Heart left ventricle (tissue), 16 donors: ENCODE results near the gene CCP110. TPM values are rescaled to one million over a fixed set of nuclear protein-coding genes. Genes with fewer than 3 reads are reported as not detected.
A peak's percentile ranks its signal among the peaks of the same experiment; 100 is the strongest.

Source experiments
- ATAC-seq, 4 donors: fragments of 200-7000 bp; cut with Tn5 transposase; one replicate each; pipeline ENCODE4 v1.9.1; 2020 to 2022; ENCODE audit warnings: moderate library complexity in 4 of 4, mild to moderate bottlenecking in 3 of 4, moderate number of reproducible peaks in 1 of 4
- DNase-seq, 5 donors: peaks; one replicate each; pipeline ENCODE4 v3.0.0-alpha.2; 2020
- H3K27ac ChIP-seq, 12 donors: fragments of 200-600 bp; sonication (generic) in 4 of 12; one replicate each; pipeline versions ENCODE4 v1.5.0 to v1.8.0; 2016 to 2022; ENCODE audit warnings: mild to moderate bottlenecking in 2 of 12
- H3K27me3 ChIP-seq, 9 donors: fragments of 200-600 bp; sonication (generic) in 2 of 9; one replicate each; pipeline versions ENCODE4 v1.5.1 to v1.8.0; 2016 to 2022; ENCODE audit warnings: mild to moderate bottlenecking in 3 of 9
- H3K36me3 ChIP-seq, 9 donors: fragments of 200-600 bp; sonication (generic) in 2 of 9; one replicate each; pipeline versions ENCODE4 v1.5.0 to v1.8.0; 2018 to 2022; ENCODE audit warnings: mild to moderate bottlenecking in 2 of 9
- H3K4me1 ChIP-seq, 12 donors: fragments of 200-600 bp; sonication (generic) in 4 of 12; one replicate each; pipeline versions ENCODE4 v1.5.0 to v1.8.0; 2016 to 2022; ENCODE audit warnings: mild to moderate bottlenecking in 3 of 12
- H3K4me3 ChIP-seq, 12 donors: fragments of 200-600 bp; sonication (generic) in 4 of 12; one replicate each; pipeline versions ENCODE4 v1.5.0 to v1.8.0; 2017 to 2022; ENCODE audit warnings: mild to moderate bottlenecking in 9 of 12, moderate library complexity in 4 of 12
- H3K9me3 ChIP-seq, 12 donors: fragments of 200-600 bp; sonication (generic) in 4 of 12; one replicate each; pipeline versions ENCODE4 v1.5.0 to v1.8.0; 2016 to 2022; ENCODE audit warnings: mild to moderate bottlenecking in 1 of 12
- CTCF ChIP-seq, 12 donors: fragments of 200-600 bp; sonication (generic) in 4 of 12; IDR thresholded peaks; one replicate each; pipeline versions ENCODE4 v1.5.0 to v1.8.0; 2018 to 2022; ENCODE audit warnings: antibody characterized with exemption in 12 of 12, mild to moderate bottlenecking in 5 of 12
- POLR2A ChIP-seq, 2 donors: fragments of 450-650 bp; IDR thresholded peaks; one replicate each; pipeline ENCODE4 v1.6.1; 2017; ENCODE audit warnings: antibody characterized with exemption in 2 of 2, mild to moderate bottlenecking in 2 of 2, moderate library complexity in 2 of 2
- WGBS, 4 donors: extraction: QIAGEN DNeasy Blood & Tissue Kit in 2 of 4; methylation state at CpG; one replicate each; pipeline versions ENCODE4 v1.1.5 to v1.1.7; 2013 to 2018; 5-methylcytosine and 5-hydroxymethylcytosine counted together
- intact Hi-C, 10 donors: fragments of 100-400 bp; cut with DNase I; formaldehyde crosslinking; loops; one replicate each; pipeline versions ENCODE4 v1.11.1 to v1.14.2; 2022
- polyA plus RNA-seq, 2 donors: library from polyadenylated mRNA; stranded (reverse); fragments of 200-250 nt; gene quantifications; one replicate each; pipeline ENCODE4 v1.2.3, GENCODE V29; 2013
- total RNA-seq, 9 donors: library from RNA; depleted of rRNA in 2 of 9; stranded (reverse); fragments of >200 nt in 2 of 9; fragmentation: NEBNext Ultra II Directional in 3 of 9; extraction: Animal tissue kit (Norgen Biotek cat#: 25700) in 3 of 9; gene quantifications; one replicate each; pipeline versions ENCODE4 v1.1.0 to v1.2.4, GENCODE V29; 2016 to 2023
- donor health status: ischemic (EF 13 %, LVEDD 7.1; RV severe dilation, severe dysfunction).
- donor health status: healthy with polysubstance abuse.
- donor health status: DM: no; HTN: yes; CAD: no.
- donor health status: DM: no; HTN: no; CAD: no.
- donor health status: ischemic (EF 25% LVEDD 6.9; RV normal size, moderate dysfunction).
- donor health status: ischemic (EF 25% LVEDD 5.7; RV mildly dilated, moderate dysfunction).
- donor health status: healthy.
- donor health status: DM: yes; HTN: yes; CAD: no.
- donor health status: ischemic (EF 35%, LVEDD 5.7; RV mildly dilated, moderate dysfunction).
- donor health status: nonischemic (EF 11% LVEDD 7.7; RV severe dilation, severe dysfunction).
- donor health status: DM: yes; HTN: yes; CAD: no.
- donor health status: PGD.
- donor health status: ischemic (EF 29% LVEDD 5.4; RV normal size, mild dysfunction).
- donor health status: nonischemic (EF 23%, LVEDD 6.1; RV moderate dilation, normal function).

CCP110 gene
- total and polyA plus RNA-seq, 11 donors, result 3.1 to 13.5 (median 7.7) TPM

- Histone ChIP-seq H3K36me3 (peaks cover 0 to 9% (median 3%) of the 10 kb centered on the region in 9 donors), H3K4me1 (peaks cover 4 to 69% (median 37%) of the 10 kb centered on the region in 12 donors), H3K27me3 (no peaks in the 10 kb centered on the region), H3K9me3 (no peaks in the 10 kb centered on the region), H3K4me3 (peak within 1 kb of the TSS; percentile 60 to 95 (median 80)), H3K27ac (peak within 1 kb of the TSS; percentile 20 to 95 (median 87))
- intact Hi-C loops, result loop anchor here in 2 of 10 donors (2.0 to 10.0 kb wide), 3 partner anchors 33 to 457 kb away; partner anchors contain the start of genes VPS35L (in 2 of the 2) and COQ7 (in 1 of the 2)
- ATAC-seq (peak; percentile 88 to 95 (median 92)), DNase-seq (peak; percentile 96 to 97 (median 96))
- 0% methylated on average over 53 to 62 of the region's 62 CpGs for WGBS, 4 donors
- TF ChIP-seq CTCF (IDR thresholded peaks at IDR 0.05) (peak in 7 of 12 donors; percentile 17 to 66 (median 43)), POLR2A (IDR thresholded peaks at IDR 0.05) (peak; percentile 42 to 95)
Observed at GRCh38 chr16:19521471-19522396, 2.0 kb upstream of the CCP110 start, which contains the start of gene GDE1. Gene GDE1, minus strand, starts transcription at chr16:19522098. Its CDS starts 134 bp downstream, at chr16:19521964.

GRCh38 chr16:19522397-19522732 lies 1.4 kb upstream of the CCP110 start:
- no peak for ATAC-seq
- H3K27ac ChIP-seq, result peak overlapping the region; percentile 20 to 95 (median 87)
- intact Hi-C loops, result loop anchor here in 2 of 10 donors (2.0 to 10.0 kb wide), 3 partner anchors 32 to 458 kb away; partner anchors contain the start of genes VPS35L (in 2 of the 2) and COQ7 (in 1 of the 2)
- peaks cover 4 to 65% (median 37%) of the 10 kb centered on the region in 12 donors for H3K4me1 ChIP-seq
- 31 to 37% (median 34%) methylated on average over 5 of the region's 5 CpGs for WGBS, 4 donors
- TF ChIP-seq POLR2A (IDR thresholded peaks at IDR 0.05), result no peak
- TF ChIP-seq CTCF (IDR thresholded peaks at IDR 0.05), result no peak
- peaks cover 0 to 3% (median 0%) of the 10 kb centered on the region in 9 donors for H3K36me3 ChIP-seq
- DNase-seq, result no peak
- H3K27me3 ChIP-seq, result no peaks in the 10 kb centered on the region
- H3K4me3 ChIP-seq, result peak overlapping the region in 9 of 12 donors; percentile 74 to 95 (median 80)
- no peaks in the 10 kb centered on the region for H3K9me3 ChIP-seq

- intact Hi-C loops, result loop anchor here in 2 of 10 donors (2.0 to 10.0 kb wide), 3 partner anchors 32 to 458 kb away; partner anchors contain the start of genes VPS35L (in 2 of the 2) and COQ7 (in 1 of the 2)
- ATAC-seq, result no peak
- peaks cover 4 to 61% (median 36%) of the 10 kb centered on the region in 12 donors for H3K4me1 ChIP-seq
Observed at GRCh38 chr16:19522760-19523159, 982 bp upstream of the CCP110 start.

More at GRCh38 chr16:19522760-19523159, 982 bp upstream of the CCP110 start:
- H3K4me3 ChIP-seq, result no peak overlapping the region
- H3K27ac ChIP-seq, result peak overlapping the region in 2 of 12 donors; percentile 95
- peaks cover 0 to 3% (median 1%) of the 10 kb centered on the region in 9 donors for H3K36me3 ChIP-seq
- 90 to 100% (median 97%) methylated on average over 2 of the region's 2 CpGs for WGBS, 4 donors
- H3K9me3 ChIP-seq, result no peaks in the 10 kb centered on the region
- TF ChIP-seq CTCF (IDR thresholded peaks at IDR 0.05) (no peak), POLR2A (IDR thresholded peaks at IDR 0.05) (no peak)
- H3K27me3 ChIP-seq, result no peaks in the 10 kb centered on the region
- no peak for DNase-seq
